Activated CD8-positive, alpha-beta memory T cell treated with anti-CD3 and anti-CD28 coated beads, Interleukin-2, amount 50 U/mL, for 1 hour (primary cell): ENCODE data around the gene TAS2R60.
"Not testable (repeated sequence)": the region's sequence is repeated elsewhere in the genome, so short reads cannot be mapped to it uniquely, and the experiment has no call there.

Experiments
- DNase-seq: peaks from one replicate; pipeline ENCODE4 v3.0.0-alpha.2; 2020; ENCODE audit errors: extremely low read depth

The TAS2R60 gene

GRCh38 chr7:143477501-143478150 is 34.4 kb downstream of the TAS2R60 start, which contains the start of gene TAS2R41:
Gene TAS2R41, plus strand, starts transcription at chr7:143477873. Its CDS starts 0 bp downstream, at chr7:143477873.
- DNase-seq: no peak

- DNase-seq: no peak
These were observed 36.0 kb downstream of the TAS2R60 start for GRCh38 chr7:143479055-143479766.

GRCh38 chr7:143480501-143480900 is 37.2 kb downstream of the TAS2R60 start:
- DNase-seq: no peak

GRCh38 chr7:143484119-143484518 is 40.9 kb downstream of the TAS2R60 start:
- DNase-seq: no peak

- DNase-seq: no peak
These were observed 41.8 kb downstream of the TAS2R60 start for GRCh38 chr7:143485094-143485493.

DNA sequence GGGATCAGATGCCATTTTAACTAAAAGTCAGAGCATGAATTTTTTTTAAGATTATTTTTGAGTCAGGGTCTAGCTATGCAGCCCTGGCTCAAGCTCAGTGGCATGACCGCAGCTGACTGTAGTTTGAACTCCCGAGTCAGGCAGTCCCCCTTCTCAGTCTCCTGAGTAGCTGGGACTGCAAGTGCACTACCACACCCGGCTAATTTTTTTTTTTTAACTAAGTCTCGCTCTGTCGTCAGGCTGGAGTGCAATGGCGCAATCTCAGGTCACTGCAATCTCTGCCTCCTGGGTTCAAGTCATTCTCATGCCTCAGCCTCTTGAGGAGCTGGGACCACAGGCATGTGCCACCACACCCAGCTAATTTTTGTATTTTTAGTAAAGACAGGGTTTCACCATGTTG is 42.2 kb downstream of the TAS2R60 start:
- DNase-seq: no peak

GRCh38 chr7:143486266-143486665 is 43.0 kb downstream of the TAS2R60 start:
- DNase-seq: not testable (repeated sequence)

- no peak for DNase-seq
These were observed 43.8 kb downstream of the TAS2R60 start for GRCh38 chr7:143487061-143487460.

DNA sequence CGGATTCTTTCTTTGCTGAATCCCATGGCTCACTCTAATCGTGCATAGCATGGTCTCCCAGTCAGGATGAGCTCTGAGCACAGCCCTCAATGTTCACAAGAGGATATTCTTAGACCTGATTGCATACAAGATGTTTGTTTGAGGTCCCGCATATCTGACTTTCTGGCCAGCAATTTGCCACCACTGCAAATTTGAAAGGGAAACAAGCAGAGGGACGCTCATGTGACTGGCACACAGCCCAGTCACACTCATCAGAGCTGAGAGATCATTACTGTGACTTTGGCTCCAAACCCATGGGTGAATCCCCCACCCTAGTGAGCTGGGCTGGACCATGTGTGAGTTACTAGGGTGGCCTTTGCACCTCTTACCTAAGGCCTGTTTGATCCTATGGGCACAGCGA is 44.3 kb downstream of the TAS2R60 start:
- no peak for DNase-seq

- DNase-seq: no peak
These were observed 47.6 kb downstream of the TAS2R60 start for GRCh38 chr7:143490717-143491306.

DNA sequence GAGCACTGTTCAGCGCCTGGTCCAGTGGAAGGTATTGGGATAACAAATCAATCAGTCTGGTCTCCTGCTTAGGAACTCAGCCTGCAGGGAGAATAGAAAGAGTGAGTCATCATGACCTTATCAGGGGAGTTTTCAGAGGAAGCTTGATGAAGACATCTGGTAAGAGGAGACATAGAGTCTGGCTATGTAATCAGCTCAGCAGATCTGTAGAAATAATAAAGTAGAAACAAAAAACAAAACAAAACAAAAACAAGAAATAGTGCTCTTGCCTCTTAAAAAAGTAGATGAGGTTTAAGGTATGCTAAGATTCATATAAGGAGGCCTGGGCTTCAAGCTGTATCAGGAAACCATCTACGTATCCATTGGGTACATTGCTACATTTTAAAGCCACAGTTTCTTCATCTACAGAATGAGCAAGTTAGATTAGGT is 48.8 kb downstream of the TAS2R60 start:
- no peak for DNase-seq

DNA sequence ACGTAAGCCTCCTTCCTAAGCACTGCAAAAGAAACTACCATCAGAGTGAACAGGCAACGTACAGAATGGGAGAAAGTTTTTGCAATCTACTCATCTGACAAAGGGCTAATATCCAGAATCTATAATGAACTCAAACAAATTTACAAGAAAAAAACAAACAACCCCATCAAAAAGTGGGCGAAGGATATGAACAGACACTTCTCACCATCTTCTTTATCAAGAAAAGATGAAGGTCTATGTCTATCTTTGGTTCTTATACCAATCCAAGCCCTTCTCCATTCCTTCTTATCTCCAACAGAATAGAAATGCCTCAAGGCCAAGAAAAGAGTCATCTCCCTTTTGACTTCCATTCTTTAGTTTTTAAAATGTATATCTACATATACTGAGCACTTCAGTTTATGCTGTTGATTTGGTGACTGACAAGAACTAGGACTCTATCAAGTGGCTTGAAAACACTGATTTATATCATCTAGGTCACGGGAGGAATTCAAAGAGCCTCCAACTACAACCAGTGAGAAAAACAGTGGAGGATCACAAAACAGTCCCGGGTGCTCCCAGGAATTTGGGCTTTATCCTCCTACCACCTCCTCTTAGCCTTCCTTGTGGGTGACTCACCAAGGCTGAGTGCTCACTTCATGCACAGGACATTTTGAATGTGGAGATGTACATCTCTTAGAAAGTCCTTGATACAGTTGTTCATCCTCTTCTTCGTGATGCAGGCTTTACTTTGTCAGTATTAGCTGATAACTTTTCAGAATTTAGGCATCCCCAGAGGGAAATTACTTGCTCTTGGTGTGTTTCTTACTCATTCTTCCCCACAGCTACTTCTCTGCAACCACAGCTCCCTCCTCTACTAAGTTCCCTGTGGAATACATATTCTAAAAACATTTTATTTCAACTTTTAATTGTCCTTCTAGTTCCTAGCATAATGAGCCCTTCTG is 49.8 kb downstream of the TAS2R60 start:
- DNase-seq: no peak

DNA sequence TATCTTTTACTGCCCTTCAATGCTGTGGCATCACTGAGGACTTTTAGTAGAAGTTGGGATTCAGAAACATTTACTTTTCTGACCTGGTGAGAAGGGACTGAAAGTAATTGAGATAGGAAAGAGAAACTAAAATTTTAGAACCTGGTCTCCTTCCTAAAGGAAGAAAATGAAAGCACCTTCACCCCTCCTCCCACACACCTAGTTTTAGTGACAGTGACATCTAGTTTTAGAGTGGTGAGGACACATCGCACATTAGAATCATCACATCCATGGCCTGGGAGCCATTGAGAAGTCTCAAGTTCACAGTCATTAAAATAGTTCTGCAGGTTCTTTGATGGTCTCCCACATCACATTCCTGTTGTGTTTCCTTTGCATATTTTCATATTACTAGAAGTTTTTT is 50.5 kb downstream of the TAS2R60 start:
- no peak for DNase-seq
